Effector CD8-positive, alpha-beta T cell (primary cell): ENCODE data around the gene GPR68.

Experiments
- DNase-seq: peaks from one replicate; lab custom pipeline; 2025; lab: John Stamatoyannopoulos, UW
- total RNA-seq, 4 experiments: gene quantifications; one replicate each; lab custom pipeline; 2026; lab: John Stamatoyannopoulos, UW

The GPR68 gene, protein sequence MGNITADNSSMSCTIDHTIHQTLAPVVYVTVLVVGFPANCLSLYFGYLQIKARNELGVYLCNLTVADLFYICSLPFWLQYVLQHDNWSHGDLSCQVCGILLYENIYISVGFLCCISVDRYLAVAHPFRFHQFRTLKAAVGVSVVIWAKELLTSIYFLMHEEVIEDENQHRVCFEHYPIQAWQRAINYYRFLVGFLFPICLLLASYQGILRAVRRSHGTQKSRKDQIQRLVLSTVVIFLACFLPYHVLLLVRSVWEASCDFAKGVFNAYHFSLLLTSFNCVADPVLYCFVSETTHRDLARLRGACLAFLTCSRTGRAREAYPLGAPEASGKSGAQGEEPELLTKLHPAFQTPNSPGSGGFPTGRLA
- total RNA-seq = 69.2 to 86.1 (median 77.0) reads per million in 4 experiments

DNA sequence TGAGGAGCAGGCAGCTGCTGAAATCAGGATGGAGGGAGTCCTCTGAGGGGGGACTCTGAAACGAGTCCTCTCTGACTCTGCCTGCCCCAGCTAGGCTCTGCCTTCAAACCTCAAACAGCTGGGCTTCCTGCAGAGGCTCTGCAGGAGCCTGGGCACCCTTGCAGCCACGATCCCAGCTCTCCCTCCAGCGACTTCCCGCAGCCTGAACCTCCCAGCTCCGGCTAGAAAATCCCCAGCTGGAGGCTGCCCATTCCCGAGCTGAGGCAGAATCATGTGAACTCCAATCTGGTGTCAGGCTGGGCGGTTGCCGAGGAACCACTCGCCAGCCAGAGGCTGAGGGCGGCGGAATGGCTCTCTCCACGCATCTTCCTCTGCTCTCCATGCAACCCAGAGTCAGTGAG lies at the start of gene GPR68:
GPR68 (minus strand) TSS at position 204 of the 401 bp plus-strand sequence. CDS start 9,654 bp downstream, outside the sequence.
- no peak for DNase-seq

DNA sequence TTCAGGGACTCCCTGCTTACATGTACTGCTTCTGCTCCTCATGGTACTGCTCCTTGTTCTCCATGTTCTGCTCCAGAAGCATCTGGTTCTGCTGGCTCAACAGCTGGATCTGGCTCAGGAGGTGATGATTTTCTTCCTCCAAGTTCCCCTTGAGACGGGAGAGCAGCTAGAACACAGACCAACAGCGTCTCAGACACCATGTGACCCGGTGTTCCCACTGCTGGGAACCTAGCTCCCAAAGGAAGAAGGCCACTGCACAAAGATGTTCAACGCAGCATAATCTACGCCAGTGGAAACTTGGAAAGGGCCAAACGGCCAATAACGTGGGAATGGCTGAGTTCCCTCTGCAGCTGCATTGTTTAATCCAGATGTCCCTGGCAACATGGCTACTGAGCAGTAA lies 49.6 kb upstream of the GPR68 start:
- DNase-seq = no peak

DNA sequence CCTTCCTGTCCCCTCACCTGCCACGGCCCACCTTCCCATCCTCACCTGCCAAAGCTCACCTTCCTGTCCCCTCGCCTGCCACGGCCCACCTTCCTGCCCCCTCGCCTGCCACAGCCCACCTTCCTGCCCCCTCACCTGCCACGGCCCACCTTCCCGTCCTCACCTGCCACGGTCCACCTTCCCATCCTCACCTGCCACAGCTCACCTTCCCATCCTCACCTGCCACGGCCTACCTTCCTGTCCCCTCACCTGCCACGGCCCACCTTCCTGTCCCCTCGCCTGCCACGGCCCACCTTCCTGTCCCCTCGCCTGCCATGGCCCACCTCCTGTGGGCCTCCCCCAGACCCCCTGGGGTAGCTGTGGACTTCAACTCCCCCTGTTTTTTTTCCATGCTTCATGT lies 48.8 kb upstream of the GPR68 start:
- no peak for DNase-seq

GRCh38 chr14:91292491-91292890 lies 48.0 kb upstream of the GPR68 start:
- DNase-seq = no peak

- DNase-seq = no peak
These were observed 47.4 kb upstream of the GPR68 start for GRCh38 chr14:91291786-91292405.

GRCh38 chr14:91290986-91291385 lies 46.5 kb upstream of the GPR68 start:
- DNase-seq = no peak

- no peak for DNase-seq
These were observed 45.0 kb upstream of the GPR68 start for GRCh38 chr14:91289464-91289863.

- DNase-seq = no peak
These were observed 44.4 kb upstream of the GPR68 start for GRCh38 chr14:91288876-91289275.

GRCh38 chr14:91286530-91286937 lies 42.0 kb upstream of the GPR68 start:
- peak; percentile 74 for DNase-seq

- DNase-seq = no peak
These were observed 40.5 kb upstream of the GPR68 start for GRCh38 chr14:91284791-91285548.

GRCh38 chr14:91284146-91284790 lies 39.8 kb upstream of the GPR68 start:
- no peak for DNase-seq

DNA sequence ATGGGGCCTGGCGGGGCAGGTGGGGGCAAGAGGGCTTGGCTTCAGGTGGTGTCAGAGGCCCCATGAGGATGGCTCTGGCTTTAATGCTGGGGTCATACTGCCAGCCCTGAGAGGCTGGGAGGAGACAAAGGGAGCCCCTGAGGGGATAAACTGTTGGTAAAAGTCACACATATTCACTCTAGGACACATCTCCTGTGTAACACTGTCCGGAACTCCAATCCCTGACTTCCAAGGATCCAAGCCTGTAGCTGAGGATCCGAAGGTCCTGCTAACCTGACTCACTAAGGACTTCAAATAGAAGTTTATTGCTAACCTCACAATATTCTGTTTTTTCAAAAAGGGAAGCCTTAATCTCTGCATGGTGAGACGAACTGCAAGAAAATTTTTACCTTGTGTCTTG lies 39.2 kb upstream of the GPR68 start:
- DNase-seq = no peak

- no peak for DNase-seq
These were observed 38.6 kb upstream of the GPR68 start for GRCh38 chr14:91282954-91283645.

DNA sequence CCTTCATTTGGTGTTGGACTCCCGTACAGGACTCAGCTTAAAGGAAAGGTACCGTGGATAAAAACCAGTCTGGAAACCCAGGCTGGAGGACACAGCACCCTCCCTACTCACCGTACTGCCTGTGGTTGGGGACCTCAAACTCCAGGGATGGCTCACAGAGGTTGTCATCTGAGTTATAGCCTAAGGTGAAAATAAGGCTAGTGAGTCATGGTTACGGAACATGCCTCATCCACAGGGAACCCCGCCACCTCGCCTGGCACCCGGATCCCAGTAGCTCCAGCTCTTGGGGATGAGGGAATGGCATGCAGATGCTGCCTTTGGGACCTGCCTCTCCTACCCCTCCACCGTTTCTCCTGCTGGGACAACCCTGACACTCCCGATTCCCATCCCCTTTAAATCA lies 36.8 kb upstream of the GPR68 start:
- no peak for DNase-seq

GRCh38 chr14:91280129-91280528 lies 35.6 kb upstream of the GPR68 start:
- DNase-seq = no peak

DNA sequence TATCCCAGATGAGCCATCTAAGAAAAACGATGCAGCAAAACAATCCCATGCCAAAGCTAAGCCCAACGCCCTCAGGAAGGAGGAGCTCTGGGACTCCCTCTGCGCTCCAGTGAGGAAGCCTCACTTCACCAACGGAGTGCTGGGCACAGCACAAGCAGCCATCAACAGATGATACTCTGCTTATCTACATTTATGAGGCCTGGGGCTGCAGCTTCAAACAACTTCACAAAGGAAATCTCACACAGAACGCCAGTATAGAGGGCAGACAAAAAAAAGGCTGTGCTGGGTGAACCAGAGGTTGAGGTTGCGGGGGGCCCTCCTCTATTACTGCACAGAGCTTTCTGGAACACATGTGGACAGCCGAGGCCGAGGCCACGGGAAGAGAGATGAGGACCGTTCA lies 34.9 kb upstream of the GPR68 start:
- no peak for DNase-seq

GRCh38 chr14:91278383-91278715 lies 33.8 kb upstream of the GPR68 start:
- no peak for DNase-seq

GRCh38 chr14:91277546-91278382 lies 33.3 kb upstream of the GPR68 start:
- DNase-seq = no peak

GRCh38 chr14:91274796-91275195 lies 30.3 kb upstream of the GPR68 start:
- DNase-seq = no peak

DNA sequence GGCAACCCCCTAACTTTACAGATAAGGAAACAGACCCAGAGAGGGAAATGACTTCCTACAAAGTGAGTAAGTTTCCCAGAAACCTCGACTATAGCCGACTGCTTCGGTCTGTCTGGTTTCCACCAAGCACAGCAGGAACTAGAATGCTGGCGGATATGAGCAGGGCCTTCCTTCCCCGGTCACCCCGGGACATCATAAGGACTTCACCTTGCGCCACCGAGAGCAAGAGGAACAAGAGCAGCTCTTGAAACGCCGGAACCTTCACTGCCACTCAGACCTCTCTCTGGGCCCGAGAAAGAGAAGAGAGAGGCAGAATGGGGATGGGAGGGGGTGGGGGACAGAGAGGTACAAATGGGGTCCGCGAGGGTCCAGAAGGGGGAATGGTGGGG lies 29.4 kb upstream of the GPR68 start:
- DNase-seq = no peak
